ENCODE data around the gene CDKN2B. TPM values are rescaled to one million over a fixed set of nuclear protein-coding genes. Genes with fewer than 3 reads are reported as not detected.

The CDKN2B gene
- total and polyA plus RNA-seq, 2 of the 4 experiments (the other 2 are of a cell fraction), result 3.6 to 8.2 TPM

GRCh38 chr9:21995666-21996398, 13.3 kb downstream of the CDKN2B start:
- Histone ChIP-seq H3K27me3 (ENCODE audit: control insufficient read depth, insufficient read depth, low read length) (no peaks in the 10 kb centered on the region), H3K18ac (ENCODE audit: low read depth, low read length) (peak overlapping the region; percentile 66), H3K14ac (replicated peaks; ENCODE audit: low read depth, low read length) (peak overlapping the region; percentile 89), H3K4me2 (ENCODE audit: low read depth, low read length) (peak overlapping the region; percentile 96), H3K9ac (ENCODE audit: low read depth, low read length) (peak overlapping the region; percentile 92), H3K9me1 (ENCODE audit: insufficient read depth, low read length) (no peaks in the 10 kb centered on the region), H2AK9ac (replicated peaks; ENCODE audit: low read depth, low read length, poor library complexity) (peak overlapping the region; percentile 91), H3K4ac (ENCODE audit: low read depth, low read length) (peak overlapping the region; percentile 93), H2AK5ac (ENCODE audit: low read depth, low read length) (peak overlapping the region; percentile 71), H4K91ac (ENCODE audit: insufficient read depth, low read depth, low read length) (peak overlapping the region; percentile 93), H4K8ac (ENCODE audit: low read depth in 2 of 2, low read length in 2 of 2) (peak overlapping the region; percentile 68 to 88), H3K27ac (ENCODE audit: insufficient read depth, low read length) (peak overlapping the region; percentile 90), H3K9me3 (ENCODE audit: control insufficient read depth, insufficient read depth, low read length) (no peaks in the 10 kb centered on the region), H2BK20ac (ENCODE audit: low read depth, low read length) (peak overlapping the region; percentile 73), H4K5ac (ENCODE audit: low read depth, low read length) (peak overlapping the region; percentile 90), H3K4me1 (ENCODE audit: control insufficient read depth, insufficient read depth, low read length) (peaks cover 7% of the 10 kb centered on the region), H2BK5ac (ENCODE audit: low read depth, low read length, poor library complexity, severe bottlenecking) (peak overlapping the region; percentile 79), H3K56ac (ENCODE audit: extremely low read depth, insufficient read depth, low read length) (peak overlapping the region; percentile 95), H3K36me3 (ENCODE audit: control insufficient read depth, insufficient read depth, low read length) (no peaks in the 10 kb centered on the region), H3K23ac (ENCODE audit: low read depth, low read length) (peak overlapping the region; percentile 88), H4K20me1 (ENCODE audit: insufficient read depth, low read length) (no peaks in the 10 kb centered on the region), H2AFZ (replicated peaks; ENCODE audit: low read length, poor library complexity) (peak overlapping the region; percentile 98), H2BK15ac (ENCODE audit: low read depth, low read length) (peak overlapping the region; percentile 90; the same call in 2 of the 3 replicates), H3K79me1 (ENCODE audit: low read depth in 1 of 2, low read length in 2 of 2) (peaks cover 20 to 26% of the 10 kb centered on the region in 2 experiments), H2BK120ac (ENCODE audit: low read depth, low read length) (peak overlapping the region; percentile 94), H3K4me3 (ENCODE audit: insufficient read depth, low read depth, low read length) (peak overlapping the region; percentile 77)
- 30% methylated on average over 12 of the region's 54 CpGs; no CpG with 5 or more reads in 1 of the 2 experiments for WGBS, 2 experiments (ENCODE audit: extremely low coverage in 2 of 2, insufficient read length in 1 of 2)
- intact Hi-C loops (cut with micrococcal nuclease), result loop anchor here (1.0 to 10.0 kb wide), 3 partner anchors 182 to 441 kb away; no protein-coding TSS in a partner anchor
- ChIA-PET POLR2A (ENCODE audit: unreplicated experiment) (no interaction called here), CTCF (interaction anchor here (1.8 kb wide), 2 partner anchors 13 to 248 kb away, joined by 9 to 10 read pairs; partner anchors contain the start of gene CDKN2B)
- peak; percentile 55 for DNase-seq
- TF ChIP-seq RAD21 (IDR thresholded peaks at IDR 0.05; ENCODE audit: low read length), result no peak
- TF ChIP-seq, protein P1, sequence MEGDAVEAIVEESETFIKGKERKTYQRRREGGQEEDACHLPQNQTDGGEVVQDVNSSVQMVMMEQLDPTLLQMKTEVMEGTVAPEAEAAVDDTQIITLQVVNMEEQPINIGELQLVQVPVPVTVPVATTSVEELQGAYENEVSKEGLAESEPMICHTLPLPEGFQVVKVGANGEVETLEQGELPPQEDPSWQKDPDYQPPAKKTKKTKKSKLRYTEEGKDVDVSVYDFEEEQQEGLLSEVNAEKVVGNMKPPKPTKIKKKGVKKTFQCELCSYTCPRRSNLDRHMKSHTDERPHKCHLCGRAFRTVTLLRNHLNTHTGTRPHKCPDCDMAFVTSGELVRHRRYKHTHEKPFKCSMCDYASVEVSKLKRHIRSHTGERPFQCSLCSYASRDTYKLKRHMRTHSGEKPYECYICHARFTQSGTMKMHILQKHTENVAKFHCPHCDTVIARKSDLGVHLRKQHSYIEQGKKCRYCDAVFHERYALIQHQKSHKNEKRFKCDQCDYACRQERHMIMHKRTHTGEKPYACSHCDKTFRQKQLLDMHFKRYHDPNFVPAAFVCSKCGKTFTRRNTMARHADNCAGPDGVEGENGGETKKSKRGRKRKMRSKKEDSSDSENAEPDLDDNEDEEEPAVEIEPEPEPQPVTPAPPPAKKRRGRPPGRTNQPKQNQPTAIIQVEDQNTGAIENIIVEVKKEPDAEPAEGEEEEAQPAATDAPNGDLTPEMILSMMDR (conservative IDR thresholded peaks at IDR 0.05; ENCODE audit: low read depth, low read length), result 0 out of 2 replicates have a peak, but pooled peaks have one; percentile 19
- TF ChIP-seq, protein P2, sequence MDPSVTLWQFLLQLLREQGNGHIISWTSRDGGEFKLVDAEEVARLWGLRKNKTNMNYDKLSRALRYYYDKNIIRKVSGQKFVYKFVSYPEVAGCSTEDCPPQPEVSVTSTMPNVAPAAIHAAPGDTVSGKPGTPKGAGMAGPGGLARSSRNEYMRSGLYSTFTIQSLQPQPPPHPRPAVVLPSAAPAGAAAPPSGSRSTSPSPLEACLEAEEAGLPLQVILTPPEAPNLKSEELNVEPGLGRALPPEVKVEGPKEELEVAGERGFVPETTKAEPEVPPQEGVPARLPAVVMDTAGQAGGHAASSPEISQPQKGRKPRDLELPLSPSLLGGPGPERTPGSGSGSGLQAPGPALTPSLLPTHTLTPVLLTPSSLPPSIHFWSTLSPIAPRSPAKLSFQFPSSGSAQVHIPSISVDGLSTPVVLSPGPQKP (IDR thresholded peaks at IDR 0.05; ENCODE audit: borderline replicate concordance, low read depth, low read length), result no peak
- no peak for TF ChIP-seq NFE2L2 (IDR thresholded peaks at IDR 0.05; ENCODE audit: low read depth, low read length)
- no TSS peak for BruUV-seq (replicated peaks)
- in situ Hi-C loops (cut with MboI; ENCODE audit: low sequenced_read_pairs), result loop anchor here (10.0 to 25.0 kb wide), 2 partner anchors 239 to 409 kb away; no protein-coding TSS in a partner anchor
- dilution Hi-C loops (cut with HindIII; ENCODE audit: low sequenced_read_pairs, unreplicated experiment), result no loop called here
- ATAC-seq (ENCODE audit: low read depth), result peak; percentile 35

Data from IMR-90 (cell line).